ENCODE data around the gene PPARD. TPM values are rescaled to one million over a fixed set of nuclear protein-coding genes. Genes with fewer than 3 reads are reported as not detected.

The PPARD gene
- total RNA-seq, 3 donors from 2014 or later (not counting 1 experiment from before 2014, with no cell fraction given): 14.4 to 20.4 (median 18.8) TPM

DNA sequence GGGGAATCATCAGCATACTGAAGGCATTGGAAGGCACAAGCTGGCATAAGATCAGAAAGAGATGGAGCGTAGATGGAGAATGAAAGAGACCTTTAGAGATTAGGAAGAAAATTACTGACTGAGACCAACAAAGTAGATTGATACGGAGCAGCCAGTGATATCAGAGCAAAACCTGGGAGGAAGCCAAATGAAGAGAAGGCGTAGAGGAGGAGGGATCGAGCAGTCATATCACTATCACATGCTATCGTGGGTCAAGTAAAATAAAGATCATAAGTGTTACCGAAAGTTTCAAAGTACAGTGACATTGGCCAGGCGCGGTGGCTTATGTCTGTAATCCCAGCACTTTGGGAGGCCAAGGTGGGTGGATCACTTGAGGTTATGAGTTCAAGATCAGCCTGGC, 56.2 kb downstream of the PPARD start:
- H3K27me3 Mint-ChIP-seq (ENCODE audit: low read depth in 2 of 2): no peaks in the 10 kb centered on the region
- 99% methylated on average over 8 of the region's 8 CpGs for WGBS (ENCODE audit: insufficient coverage)

DNA sequence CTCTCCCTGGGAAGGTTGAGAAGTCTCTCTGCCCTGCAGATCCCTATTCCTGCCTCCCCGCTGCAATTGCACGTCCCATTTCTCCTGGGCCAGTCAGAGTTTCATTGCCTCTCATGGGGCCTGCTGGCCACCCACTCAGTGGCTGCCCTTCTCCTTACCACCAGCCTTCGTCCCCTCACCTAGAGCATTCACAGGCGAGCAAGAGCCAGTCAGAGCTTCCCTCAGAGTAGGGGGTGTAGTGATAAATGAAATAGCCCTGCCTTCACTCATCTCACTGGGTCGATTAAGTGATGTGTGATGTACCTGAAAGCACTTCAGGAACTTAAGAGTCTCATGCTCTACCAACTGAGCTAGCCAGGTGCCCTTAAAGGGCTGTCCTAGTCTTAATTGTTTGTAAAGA, 57.8 kb downstream of the PPARD start:
- Histone ChIP-seq H3K9me3 (ENCODE audit: control insufficient read depth, insufficient read depth, low read length) (no peaks in the 10 kb centered on the region), H3K4me3 (ENCODE audit: low read length) (no peak overlapping the region), H3K27me3 (ENCODE audit: control insufficient read depth, insufficient read depth, low read length) (no peaks in the 10 kb centered on the region), H3K27ac (ENCODE audit: low read length) (no peak overlapping the region), H3K4me1 (ENCODE audit: control insufficient read depth, insufficient read depth, low read length) (peaks cover 12% of the 10 kb centered on the region), H3K36me3 (ENCODE audit: control insufficient read depth, insufficient read depth, low read length) (no peaks in the 10 kb centered on the region)
- H3K4me1 Mint-ChIP-seq: peaks cover 10 to 39% of the 10 kb centered on the region in 2 donors
- no peak for ATAC-seq
- WGBS (ENCODE audit: insufficient coverage): 100% methylated on average over 3 of the region's 5 CpGs
- no peak for DNase-seq
- no peaks in the 10 kb centered on the region for H3K9me3 Mint-ChIP-seq
- TF ChIP-seq, protein P1, sequence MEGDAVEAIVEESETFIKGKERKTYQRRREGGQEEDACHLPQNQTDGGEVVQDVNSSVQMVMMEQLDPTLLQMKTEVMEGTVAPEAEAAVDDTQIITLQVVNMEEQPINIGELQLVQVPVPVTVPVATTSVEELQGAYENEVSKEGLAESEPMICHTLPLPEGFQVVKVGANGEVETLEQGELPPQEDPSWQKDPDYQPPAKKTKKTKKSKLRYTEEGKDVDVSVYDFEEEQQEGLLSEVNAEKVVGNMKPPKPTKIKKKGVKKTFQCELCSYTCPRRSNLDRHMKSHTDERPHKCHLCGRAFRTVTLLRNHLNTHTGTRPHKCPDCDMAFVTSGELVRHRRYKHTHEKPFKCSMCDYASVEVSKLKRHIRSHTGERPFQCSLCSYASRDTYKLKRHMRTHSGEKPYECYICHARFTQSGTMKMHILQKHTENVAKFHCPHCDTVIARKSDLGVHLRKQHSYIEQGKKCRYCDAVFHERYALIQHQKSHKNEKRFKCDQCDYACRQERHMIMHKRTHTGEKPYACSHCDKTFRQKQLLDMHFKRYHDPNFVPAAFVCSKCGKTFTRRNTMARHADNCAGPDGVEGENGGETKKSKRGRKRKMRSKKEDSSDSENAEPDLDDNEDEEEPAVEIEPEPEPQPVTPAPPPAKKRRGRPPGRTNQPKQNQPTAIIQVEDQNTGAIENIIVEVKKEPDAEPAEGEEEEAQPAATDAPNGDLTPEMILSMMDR (IDR thresholded peaks at IDR 0.05): no peak
- H3K27me3 Mint-ChIP-seq (ENCODE audit: low read depth in 2 of 2): no peaks in the 10 kb centered on the region
- intact Hi-C loops (cut with micrococcal nuclease): no loop called here
- H3K27ac Mint-ChIP-seq: no peak overlapping the region
- no peaks in the 10 kb centered on the region for H3K36me3 Mint-ChIP-seq
- no peak overlapping the region for H3K4me3 Mint-ChIP-seq

More for the DNA sequence above, 56.2 kb downstream of the PPARD start:
- no peaks in the 10 kb centered on the region for H3K36me3 ChIP-seq (ENCODE audit: control insufficient read depth, insufficient read depth, low read length)
- Mint-ChIP-seq H3K4me3 (no peak overlapping the region), H3K4me1 (peaks cover 18 to 49% of the 10 kb centered on the region in 2 donors), H3K9me3 (no peaks in the 10 kb centered on the region), H3K36me3 (no peaks in the 10 kb centered on the region), H3K27ac (no peak overlapping the region)
- no peak overlapping the region for H3K4me3 ChIP-seq (ENCODE audit: low read length)
- no peaks in the 10 kb centered on the region for H3K9me3 ChIP-seq (ENCODE audit: control insufficient read depth, insufficient read depth, low read length)
- intact Hi-C loops (cut with micrococcal nuclease): no loop called here
- peaks cover 25% of the 10 kb centered on the region for H3K4me1 ChIP-seq (ENCODE audit: control insufficient read depth, insufficient read depth, low read length)
- TF ChIP-seq, protein P1 (IDR thresholded peaks at IDR 0.05): no peak
- ATAC-seq (no peak), DNase-seq (no peak)
- no peaks in the 10 kb centered on the region for H3K27me3 ChIP-seq (ENCODE audit: control insufficient read depth, insufficient read depth, low read length)
- no peak overlapping the region for H3K27ac ChIP-seq (ENCODE audit: low read length)

DNA sequence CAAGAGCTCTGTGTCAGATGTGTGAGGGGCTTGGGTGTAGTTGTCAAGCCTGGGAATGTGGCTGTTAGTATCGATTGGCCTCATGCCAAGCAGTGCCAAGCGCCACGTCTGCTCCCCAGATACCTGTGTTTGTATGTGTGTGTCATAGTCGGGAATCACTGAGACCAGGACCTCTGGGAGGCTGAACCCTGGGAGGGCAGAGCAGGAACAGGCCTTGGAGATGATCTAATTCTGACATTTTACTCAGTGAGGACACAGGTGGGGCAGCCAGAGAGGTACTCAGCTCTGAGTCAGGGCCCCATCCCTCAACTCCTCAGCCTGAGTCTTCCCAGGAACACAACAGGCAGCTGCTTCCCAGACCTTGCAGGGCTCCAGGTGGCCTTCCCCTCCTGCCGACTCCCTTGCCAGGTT, 58.5 kb downstream of the PPARD start:
- no peaks in the 10 kb centered on the region for H3K27me3 Mint-ChIP-seq (ENCODE audit: low read depth in 2 of 2)
- peaks cover 12% of the 10 kb centered on the region for H3K4me1 ChIP-seq (ENCODE audit: control insufficient read depth, insufficient read depth, low read length)
- H3K4me3 ChIP-seq (ENCODE audit: low read length): no peak overlapping the region
- H3K36me3 Mint-ChIP-seq: no peaks in the 10 kb centered on the region
- no peak overlapping the region for H3K27ac ChIP-seq (ENCODE audit: low read length)
- H3K27me3 ChIP-seq (ENCODE audit: control insufficient read depth, insufficient read depth, low read length): no peaks in the 10 kb centered on the region
- 93% methylated on average over 5 of the region's 5 CpGs for WGBS (ENCODE audit: insufficient coverage)
- DNase-seq (no peak), ATAC-seq (no peak)
- H3K9me3 ChIP-seq (ENCODE audit: control insufficient read depth, insufficient read depth, low read length): no peaks in the 10 kb centered on the region
- H3K9me3 Mint-ChIP-seq: no peaks in the 10 kb centered on the region
- no peaks in the 10 kb centered on the region for H3K36me3 ChIP-seq (ENCODE audit: control insufficient read depth, insufficient read depth, low read length)
- TF ChIP-seq, protein P1 (IDR thresholded peaks at IDR 0.05): no peak
- no peak overlapping the region for H3K4me3 Mint-ChIP-seq
- H3K27ac Mint-ChIP-seq: peak overlapping the region in 1 of 2 donors; percentile 52
- peaks cover 10 to 35% of the 10 kb centered on the region in 2 donors for H3K4me1 Mint-ChIP-seq
- intact Hi-C loops (cut with micrococcal nuclease): no loop called here

DNA sequence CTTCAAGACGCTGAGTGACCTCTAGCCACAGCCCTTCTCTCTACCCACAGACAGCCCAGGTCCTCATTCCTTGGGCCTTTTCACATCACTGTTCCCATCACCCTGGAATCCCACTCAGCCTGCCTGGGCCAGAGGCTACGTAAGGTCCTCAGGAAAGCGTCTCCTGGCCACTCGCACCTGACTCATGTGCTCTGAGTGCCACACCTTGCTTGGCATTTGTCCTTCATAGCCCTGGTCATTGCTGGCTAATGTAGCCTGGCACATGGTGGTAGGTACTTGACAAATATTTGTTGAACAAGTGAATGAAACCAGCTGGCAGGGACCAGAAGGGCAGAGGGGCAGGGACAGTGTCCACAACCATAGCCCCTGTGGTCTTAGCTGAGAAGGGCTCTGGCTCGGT, 59.2 kb downstream of the PPARD start:
- Histone ChIP-seq H3K27me3 (ENCODE audit: control insufficient read depth, insufficient read depth, low read length) (no peaks in the 10 kb centered on the region), H3K9me3 (ENCODE audit: control insufficient read depth, insufficient read depth, low read length) (no peaks in the 10 kb centered on the region), H3K4me3 (ENCODE audit: low read length) (no peak overlapping the region), H3K27ac (ENCODE audit: low read length) (no peak overlapping the region), H3K4me1 (ENCODE audit: control insufficient read depth, insufficient read depth, low read length) (peaks cover 12% of the 10 kb centered on the region), H3K36me3 (ENCODE audit: control insufficient read depth, insufficient read depth, low read length) (no peaks in the 10 kb centered on the region)
- no peak overlapping the region for H3K4me3 Mint-ChIP-seq
- ATAC-seq: no peak
- peak overlapping the region in 1 of 2 donors; percentile 52 for H3K27ac Mint-ChIP-seq
- intact Hi-C loops (cut with micrococcal nuclease): no loop called here
- TF ChIP-seq, protein P1 (IDR thresholded peaks at IDR 0.05): no peak
- H3K9me3 Mint-ChIP-seq: no peaks in the 10 kb centered on the region
- no peaks in the 10 kb centered on the region for H3K36me3 Mint-ChIP-seq
- H3K4me1 Mint-ChIP-seq: peaks cover 10 to 35% of the 10 kb centered on the region in 2 donors
- 91% methylated on average over 5 of the region's 5 CpGs for WGBS (ENCODE audit: insufficient coverage)
- no peak for DNase-seq
- H3K27me3 Mint-ChIP-seq (ENCODE audit: low read depth in 2 of 2): no peaks in the 10 kb centered on the region
